B cell (primary cell): Measurements from ENCODE around the gene ZNF135. TPM values are rescaled to one million over a fixed set of nuclear protein-coding genes. Genes with fewer than 3 reads are reported as not detected.
A peak's percentile ranks its signal among the peaks of the same experiment; 100 is the strongest.

ENCODE experiments used
- ATAC-seq: fragments of 200-7000 bp; cut with Tn5 transposase; one replicate; pipeline ENCODE4 v1.10.0; 2021; ENCODE audit warnings: low read depth, mild to moderate bottlenecking, moderate number of reproducible peaks, moderate library complexity
- CTCF ChIA-PET: fragments of 350-600 bp; sonication (Branson Sonifier 250); formaldehyde crosslinking; loops from one replicate; lab custom pipeline; 2021; ENCODE audit warnings: antibody characterized with exemption, inconsistent platforms; lab: Charles Lee
- POLR2A ChIA-PET: fragments of 350-600 bp; sonication (Branson Sonifier 250); formaldehyde crosslinking; loops from one replicate; lab custom pipeline; 2021; ENCODE audit warnings: antibody characterized with exemption; lab: Charles Lee
- DNase-seq: peaks from one replicate; pipeline ENCODE4 v3.0.0; 2013
- H2AFZ ChIP-seq: 2 replicates; pipeline ENCODE4 v1.6.1; 2012; ENCODE audit warnings: mild to moderate bottlenecking, low read depth, low read length; ENCODE audit not compliant: insufficient read depth, poor library complexity, severe bottlenecking
- H3K27ac ChIP-seq, 2 donors: 1 replicate in 1 of 2; 2 replicates in 1 of 2; pipeline ENCODE4 v1.5.1; 2012 to 2013; ENCODE audit warnings: low read length in 2 of 2, mild to moderate bottlenecking in 2 of 2, moderate library complexity in 1 of 2
- H3K27me3 ChIP-seq, 4 experiments: fragments of 200-600 bp in 1 of 4; sonication (generic) in 1 of 4; replicated peaks in 1 of 4; 1 replicate in 2 of 4; 2 replicates in 2 of 4; pipeline versions ENCODE4 v1.6.1 to v1.7.0; 2013 to 2016; ENCODE audit warnings: low read length in 3 of 4, mild to moderate bottlenecking in 2 of 4, mixed read lengths in 1 of 4, moderate library complexity in 1 of 4; ENCODE audit not compliant: insufficient read depth in 4 of 4, control insufficient read depth in 3 of 4; ENCODE audit errors: control extremely low read depth in 1 of 4
- H3K36me3 ChIP-seq, 2 experiments: replicated peaks in 1 of 2; 1 replicate in 1 of 2; 2 replicates in 1 of 2; pipeline versions ENCODE4 v1.6.1 to v1.7.1; 2013; ENCODE audit warnings: low read length in 1 of 2; ENCODE audit not compliant: insufficient read depth in 2 of 2, control insufficient read depth in 1 of 2; ENCODE audit errors: control extremely low read depth in 1 of 2, extremely low read depth in 1 of 2
- H3K4me1 ChIP-seq, 2 donors: fragments of 200-600 bp in 1 of 2; sonication (generic) in 1 of 2; 1 replicate in 1 of 2; 2 replicates in 1 of 2; pipeline versions ENCODE4 v1.5.1 to v1.6.1; 2013 to 2017; ENCODE audit warnings: low read length in 2 of 2; ENCODE audit not compliant: control insufficient read depth in 2 of 2, insufficient read depth in 2 of 2
- H3K4me2 ChIP-seq: replicated peaks from 2 replicates; pipeline ENCODE3; 2012; ENCODE audit warnings: mild to moderate bottlenecking, low read depth, low read length; ENCODE audit not compliant: poor library complexity, severe bottlenecking
- H3K4me3 ChIP-seq, 5 experiments: fragments of 200-600 bp in 1 of 5; sonication (generic) in 1 of 5; 1 replicate in 3 of 5; 2 replicates in 2 of 5; pipeline versions ENCODE4 v1.5.1 to v1.7.0; 2011 to 2016; ENCODE audit warnings: low read length in 4 of 5, mild to moderate bottlenecking in 4 of 5, low read depth in 2 of 5, control low read depth in 1 of 5, moderate library complexity in 1 of 5; ENCODE audit not compliant: insufficient read depth in 1 of 5; ENCODE audit errors: control extremely low read depth in 1 of 5, extremely low read depth in 1 of 5
- H3K79me2 ChIP-seq: fragments of 200-600 bp; sonication (generic); one replicate; pipeline ENCODE4 v1.6.0; 2016; ENCODE audit warnings: low read length; ENCODE audit not compliant: control insufficient read depth, insufficient read depth
- H3K9ac ChIP-seq: fragments of 200-600 bp; sonication (generic); 2 replicates; pipeline ENCODE4 v1.6.1; 2017; ENCODE audit warnings: mild to moderate bottlenecking, low read length, moderate library complexity
- H3K9me3 ChIP-seq, 3 donors: one replicate each; pipeline versions ENCODE4 v1.6.1 to v1.7.1; 2013; ENCODE audit warnings: low read length in 2 of 3; ENCODE audit not compliant: control insufficient read depth in 2 of 3, insufficient read depth in 1 of 3; ENCODE audit errors: control extremely low read depth in 1 of 3
- H4K20me1 ChIP-seq: 2 replicates; pipeline ENCODE4 v1.6.0; 2012; ENCODE audit warnings: mild to moderate bottlenecking, low read length; ENCODE audit not compliant: insufficient read depth, control insufficient read depth, poor library complexity, severe bottlenecking
- H3K27ac Mint-ChIP-seq: one replicate; pipeline ENCODE4 v1.8.0; 2021; ENCODE audit warnings: mixed read lengths
- H3K27me3 Mint-ChIP-seq: one replicate; pipeline ENCODE4 v1.8.0; 2021; ENCODE audit warnings: mixed read lengths
- H3K4me1 Mint-ChIP-seq: one replicate; pipeline ENCODE4 v1.8.0; 2021; ENCODE audit warnings: mixed read lengths
- H3K4me3 Mint-ChIP-seq: one replicate; pipeline ENCODE4 v1.8.0; 2021; ENCODE audit warnings: mixed read lengths
- H3K9me3 Mint-ChIP-seq: one replicate; pipeline ENCODE4 v1.8.0; 2022; ENCODE audit warnings: mixed read lengths; ENCODE audit not compliant: insufficient read depth
- CTCF ChIP-seq: fragments of 200-600 bp; IDR thresholded peaks from one replicate; pipeline ENCODE4 v1.8.0; 2022; ENCODE audit warnings: antibody characterized with exemption, mild to moderate bottlenecking
- EZH2 ChIP-seq: IDR thresholded peaks from 2 replicates; pipeline ENCODE4 v1.6.1; 2012; ENCODE audit warnings: borderline replicate concordance, low read depth, mild to moderate bottlenecking, moderate library complexity, low read length; ENCODE audit not compliant: insufficient read depth, poor library complexity, severe bottlenecking
- WGBS: methylation state at CpG from one replicate; pipeline ENCODE4 v1.1.5; 2013; ENCODE audit warnings: missing lambda C conversion rate; ENCODE audit not compliant: insufficient coverage; 5-methylcytosine and 5-hydroxymethylcytosine counted together
- intact Hi-C: fragments of 100-400 bp; cut with micrococcal nuclease; formaldehyde crosslinking; loops from one replicate; pipeline ENCODE4 v1.10.0; 2022
- polyA plus RNA-seq: library from polyadenylated mRNA; depleted of rRNA; stranded (reverse); fragments of >200 nt; gene quantifications from 2 replicates; pipeline ENCODE4 v1.2.3, GENCODE V29; 2012
- total RNA-seq, 2 donors: library from RNA; stranded (reverse); fragments of 120-200 nt in 1 of 2; gene quantifications; 1 replicate in 1 of 2; 2 replicates in 1 of 2; pipeline versions ENCODE4 v1.2.3 to v1.2.4, GENCODE V29; 2013 to 2022

Gene ZNF135
- total and polyA plus RNA-seq, 2 donors (not counting 1 experiment from before 2014, with no cell fraction given): 8.9 to 10.0 TPM

- TF ChIP-seq EZH2: no peak
- TF ChIP-seq CTCF: no peak
- Histone ChIP-seq H3K9me3 (peaks cover 0 to 89% (median 9%) of the 10 kb centered on the region in 3 donors), H3K4me3 (peak overlapping the region in 4 of 5 experiments; percentile 59 to 81 (median 65)), H3K4me1 (peaks cover 8 to 16% of the 10 kb centered on the region in 2 donors), H2AFZ (peak overlapping the region; percentile 85), H3K79me2 (peaks cover 5% of the 10 kb centered on the region), H3K4me2 (peak overlapping the region; percentile 87), H3K36me3 (no peaks in the 10 kb centered on the region), H4K20me1 (no peaks in the 10 kb centered on the region), H3K27me3 (peaks cover 0 to 13% (median 2%) of the 10 kb centered on the region in 4 experiments), H3K9ac (peak overlapping the region; percentile 82), H3K27ac (peak overlapping the region; percentile 87 to 92)
- peak overlapping the region; percentile 91 for H3K27ac Mint-ChIP-seq
- DNase-seq: no peak
- H3K9me3 Mint-ChIP-seq: peaks cover 8% of the 10 kb centered on the region
- 97% methylated on average over 10 of the region's 13 CpGs for WGBS
- H3K4me1 Mint-ChIP-seq: peaks cover 14% of the 10 kb centered on the region
- ATAC-seq: no peak
- peaks cover 16% of the 10 kb centered on the region for H3K27me3 Mint-ChIP-seq
- ChIA-PET POLR2A (interaction anchor here (0.7 to 1.9 kb wide), 4 partner anchors 56 to 315 kb away, joined by 3 to 14 read pairs (median 5); partner anchors contain the start of genes ZNF329, ZNF417 and ZNF606), CTCF (interaction anchor here (1.1 kb wide), 1 partner anchor 96 kb away, joined by 4 read pairs; no protein-coding TSS in a partner anchor)
- peak overlapping the region; percentile 86 for H3K4me3 Mint-ChIP-seq
- intact Hi-C loops: no loop called here
Observed at GRCh38 chr19:58058467-58058866, 615 bp upstream of the ZNF135 start.

GRCh38 chr19:58059671-58060078 lies 593 bp downstream of the ZNF135 start:
- Mint-ChIP-seq H3K9me3 (peaks cover 5% of the 10 kb centered on the region), H3K4me3 (peak overlapping the region; percentile 86), H3K27ac (peak overlapping the region; percentile 59), H3K4me1 (peaks cover 14% of the 10 kb centered on the region), H3K27me3 (peaks cover 13% of the 10 kb centered on the region)
- no peak for DNase-seq
- CTCF ChIA-PET: no interaction called here
- Histone ChIP-seq H3K4me3 (peak overlapping the region in 4 of 5 experiments; percentile 59 to 81 (median 65)), H3K4me1 (peaks cover 8 to 16% of the 10 kb centered on the region in 2 donors), H3K27me3 (peaks cover 0 to 4% (median 2%) of the 10 kb centered on the region in 4 experiments), H4K20me1 (no peaks in the 10 kb centered on the region), H3K4me2 (peak overlapping the region; percentile 87), H3K79me2 (peaks cover 5% of the 10 kb centered on the region), H2AFZ (peak overlapping the region; percentile 85), H3K36me3 (peaks cover 0 to 3% of the 10 kb centered on the region in 2 experiments), H3K9me3 (peaks cover 0 to 83% (median 12%) of the 10 kb centered on the region in 3 donors), H3K9ac (peak overlapping the region; percentile 82), H3K27ac (peak overlapping the region; percentile 87 to 92)
- ATAC-seq: no peak
- WGBS: 36% methylated on average over 28 of the region's 28 CpGs
- TF ChIP-seq EZH2 (no peak), CTCF (no peak)
- intact Hi-C loops: loop anchor here (1.0 kb wide), 3 partner anchors 39 to 96 kb away; partner anchors contain the start of genes ZNF606 and ZSCAN18
- POLR2A ChIA-PET: interaction anchor here (1.9 kb wide), 1 partner anchor 57 kb away, joined by 7 read pairs; the partner anchor contains the start of gene ZNF606
